GM19468 (cell line): Measurements from ENCODE around the gene RBM17.
"Not testable (repeated sequence)": the region's sequence is repeated elsewhere in the genome, so short reads cannot be mapped to it uniquely, and the experiment has no call there.

Experiments
- ATAC-seq: cut with Tn5 transposase; IDR thresholded peaks from one replicate; pipeline ENCODE4 v1.9.1; 2021; ENCODE audit warnings: mild to moderate bottlenecking, moderate library complexity, moderate number of reproducible peaks; ENCODE audit not compliant: unreplicated experiment; ENCODE audit errors: extremely low read depth

Gene RBM17

GRCh38 chr10:6107616-6108015 lies 18.8 kb downstream of the RBM17 start:
- ATAC-seq: not testable (repeated sequence)

GRCh38 chr10:6108072-6108471 lies 19.2 kb downstream of the RBM17 start:
- no peak for ATAC-seq

GRCh38 chr10:6108631-6109443 lies 20.0 kb downstream of the RBM17 start:
- ATAC-seq: no peak

GRCh38 chr10:6109444-6109775 lies 20.6 kb downstream of the RBM17 start:
- no peak for ATAC-seq

- ATAC-seq: no peak
Measured at GRCh38 chr10:6110136-6110535, 21.3 kb downstream of the RBM17 start.

- ATAC-seq: no peak
Measured at GRCh38 chr10:6112893-6113292, 24.1 kb downstream of the RBM17 start.

GRCh38 chr10:6114299-6114698 lies 25.5 kb downstream of the RBM17 start:
- no peak for ATAC-seq

- no peak for ATAC-seq
Measured at GRCh38 chr10:6114805-6115341, 26.0 kb downstream of the RBM17 start.

- no peak for ATAC-seq
Measured at GRCh38 chr10:6115411-6115810, 26.6 kb downstream of the RBM17 start.

- no peak for ATAC-seq
Measured at GRCh38 chr10:6115824-6116350, 27.1 kb downstream of the RBM17 start.

GRCh38 chr10:6116806-6117205 lies 28.0 kb downstream of the RBM17 start:
- no peak for ATAC-seq

- no peak for ATAC-seq
Measured at GRCh38 chr10:6117711-6118110, 28.9 kb downstream of the RBM17 start.

GRCh38 chr10:6119423-6119822 lies 30.6 kb downstream of the RBM17 start:
- ATAC-seq: no peak

- ATAC-seq: no peak
Measured at GRCh38 chr10:6119962-6120361, 31.1 kb downstream of the RBM17 start.

GRCh38 chr10:6120691-6121090 lies 31.9 kb downstream of the RBM17 start:
- no peak for ATAC-seq

GRCh38 chr10:6121146-6121545 lies 32.3 kb downstream of the RBM17 start:
- ATAC-seq: no peak

- no peak for ATAC-seq
Measured at GRCh38 chr10:6123532-6123931, 34.7 kb downstream of the RBM17 start.

- ATAC-seq: no peak
Measured at GRCh38 chr10:6124666-6125065, 35.8 kb downstream of the RBM17 start.

- ATAC-seq: not testable (repeated sequence)
Measured at GRCh38 chr10:6127461-6127860, 38.6 kb downstream of the RBM17 start.

- ATAC-seq: no peak
Measured at GRCh38 chr10:6128087-6128486, 39.3 kb downstream of the RBM17 start.

GRCh38 chr10:6128591-6129251 lies 39.9 kb downstream of the RBM17 start:
- no peak for ATAC-seq
